CD14-positive monocyte (primary cell): ENCODE measurements around the gene EPG5. TPM values are rescaled to one million over a fixed set of nuclear protein-coding genes. Genes with fewer than 3 reads are reported as not detected.

Experiments
- DNase-seq, 3 donors: peaks; one replicate each; pipeline ENCODE4 v3.0.0-alpha.2; 2011 to 2022
- H2AFZ ChIP-seq: 2 replicates; pipeline ENCODE4 v1.6.0; 2012; ENCODE audit warnings: mild to moderate bottlenecking, low read depth, low read length, inconsistent platforms; ENCODE audit not compliant: insufficient read depth, poor library complexity, severe bottlenecking
- H3K27ac ChIP-seq, 2 donors: 1 replicate in 1 of 2; 2 replicates in 1 of 2; pipeline ENCODE4 v1.5.1; 2012 to 2013; ENCODE audit warnings: low read length in 2 of 2, control low read depth in 1 of 2, inconsistent platforms in 1 of 2, low read depth in 1 of 2, mild to moderate bottlenecking in 1 of 2
- H3K27me3 ChIP-seq, 2 donors: one replicate each; pipeline versions ENCODE4 v1.6.0 to v1.6.1; 2011 to 2013; ENCODE audit warnings: low read length in 2 of 2; ENCODE audit not compliant: control insufficient read depth in 2 of 2, insufficient read depth in 2 of 2
- H3K36me3 ChIP-seq, 2 donors: replicated peaks in 1 of 2; 1 replicate in 1 of 2; 2 replicates in 1 of 2; pipeline versions ENCODE4 v1.5.1 to v1.6.1; 2012 to 2013; ENCODE audit warnings: low read length in 2 of 2, control low read depth in 1 of 2, inconsistent platforms in 1 of 2, mild to moderate bottlenecking in 1 of 2; ENCODE audit not compliant: insufficient read depth in 2 of 2, control insufficient read depth in 1 of 2
- H3K4me1 ChIP-seq, 2 donors: 1 replicate in 1 of 2; 2 replicates in 1 of 2; pipeline versions ENCODE4 v1.5.1 to v1.6.1; 2012 to 2013; ENCODE audit warnings: low read length in 2 of 2, control low read depth in 1 of 2, inconsistent platforms in 1 of 2, mild to moderate bottlenecking in 1 of 2, moderate library complexity in 1 of 2; ENCODE audit not compliant: insufficient read depth in 2 of 2, control insufficient read depth in 1 of 2
- H3K4me2 ChIP-seq: replicated peaks from 2 replicates; pipeline ENCODE3; 2012; ENCODE audit warnings: low read length, moderate library complexity, mild to moderate bottlenecking; ENCODE audit not compliant: poor library complexity, severe bottlenecking; ENCODE audit errors: extremely low read depth
- H3K4me3 ChIP-seq, 3 experiments: fragments of 200-600 bp in 1 of 3; sonication (generic) in 1 of 3; replicated peaks in 1 of 3; 1 replicate in 2 of 3; 2 replicates in 1 of 3; pipeline ENCODE4 v1.5.1; 2011 to 2013; ENCODE audit warnings: low read length in 3 of 3, mild to moderate bottlenecking in 3 of 3, control low read depth in 2 of 3, low read depth in 2 of 3, inconsistent platforms in 1 of 3, moderate library complexity in 1 of 3
- H3K79me2 ChIP-seq: 2 replicates; pipeline ENCODE4 v1.6.0; 2012; ENCODE audit warnings: mild to moderate bottlenecking, control low read depth, inconsistent platforms, low read length, moderate library complexity; ENCODE audit not compliant: insufficient read depth
- H3K9ac ChIP-seq: 2 replicates; pipeline ENCODE4 v1.6.0; 2017; ENCODE audit warnings: low read length, mild to moderate bottlenecking; ENCODE audit not compliant: insufficient read depth, poor library complexity, severe bottlenecking
- H3K9me3 ChIP-seq, 2 donors: replicated peaks in 1 of 2; 1 replicate in 1 of 2; 2 replicates in 1 of 2; pipeline versions ENCODE4 v1.5.1 to v1.6.1; 2012 to 2013; ENCODE audit warnings: low read length in 2 of 2, control low read depth in 1 of 2; ENCODE audit not compliant: control insufficient read depth in 1 of 2, insufficient read depth in 1 of 2
- H4K20me1 ChIP-seq: 2 replicates; pipeline ENCODE4 v1.6.0; 2012; ENCODE audit warnings: mild to moderate bottlenecking, low read length, control low read depth, moderate library complexity; ENCODE audit not compliant: insufficient read depth
- H3K27ac Mint-ChIP-seq, 7 donors: one replicate each; pipeline ENCODE4 v1.8.0; 2020; ENCODE audit warnings: mild to moderate bottlenecking in 7 of 7, mixed read lengths in 7 of 7, moderate library complexity in 6 of 7, inconsistent platforms in 2 of 7
- H3K27me3 Mint-ChIP-seq, 3 donors: one replicate each; pipeline ENCODE4 v1.8.0; 2021 to 2022; ENCODE audit warnings: low read depth in 3 of 3, mild to moderate bottlenecking in 3 of 3, mixed read lengths in 3 of 3, moderate library complexity in 3 of 3, inconsistent platforms in 1 of 3
- H3K36me3 Mint-ChIP-seq, 2 donors: one replicate each; pipeline ENCODE4 v1.8.0; 2020; ENCODE audit warnings: mixed read lengths in 2 of 2, inconsistent platforms in 1 of 2, mild to moderate bottlenecking in 1 of 2
- H3K4me1 Mint-ChIP-seq: one replicate; pipeline ENCODE4 v1.8.0; 2020; ENCODE audit warnings: mild to moderate bottlenecking, mixed read lengths
- H3K4me3 Mint-ChIP-seq, 2 donors: one replicate each; pipeline ENCODE4 v1.8.0; 2020; ENCODE audit warnings: mild to moderate bottlenecking in 2 of 2, mixed read lengths in 2 of 2, moderate library complexity in 1 of 2
- H3K9me3 Mint-ChIP-seq, 7 donors: one replicate each; pipeline ENCODE4 v1.8.0; 2020 to 2022; ENCODE audit warnings: mixed read lengths in 7 of 7, mild to moderate bottlenecking in 6 of 7, moderate library complexity in 6 of 7, inconsistent platforms in 2 of 7
- WGBS: methylation state at CpG from one replicate; pipeline ENCODE4 v1.1.5; 2013; ENCODE audit warnings: missing lambda C conversion rate; ENCODE audit not compliant: insufficient coverage; 5-methylcytosine and 5-hydroxymethylcytosine counted together
- intact Hi-C, 2 donors: fragments of 100-400 bp; cut with micrococcal nuclease; formaldehyde crosslinking; loops; one replicate each; pipeline versions ENCODE4 v1.15.0 to v1.15.1; 2023
- polyA plus RNA-seq, 3 donors: library from polyadenylated mRNA; depleted of rRNA in 1 of 3; unstranded in 2 of 3; stranded (reverse) in 1 of 3; fragments of 300-500 nt in 2 of 3; fragments of >200 nt in 1 of 3; fragmentation: Illumina TruSeq in 2 of 3; gene quantifications; 1 replicate in 2 of 3; 2 replicates in 1 of 3; pipeline ENCODE4 v1.2.3, GENCODE V29; 2012 to 2021
- TF ChIP-seq, protein P1 (sequence below): fragments of 200-600 bp; IDR thresholded peaks from one replicate; pipeline ENCODE4 v1.8.0; 2022; ENCODE audit warnings: antibody characterized with exemption, mild to moderate bottlenecking

Gene EPG5
- polyA plus RNA-seq, 3 donors = 1.3 to 15.9 (median 1.4) TPM

DNA sequence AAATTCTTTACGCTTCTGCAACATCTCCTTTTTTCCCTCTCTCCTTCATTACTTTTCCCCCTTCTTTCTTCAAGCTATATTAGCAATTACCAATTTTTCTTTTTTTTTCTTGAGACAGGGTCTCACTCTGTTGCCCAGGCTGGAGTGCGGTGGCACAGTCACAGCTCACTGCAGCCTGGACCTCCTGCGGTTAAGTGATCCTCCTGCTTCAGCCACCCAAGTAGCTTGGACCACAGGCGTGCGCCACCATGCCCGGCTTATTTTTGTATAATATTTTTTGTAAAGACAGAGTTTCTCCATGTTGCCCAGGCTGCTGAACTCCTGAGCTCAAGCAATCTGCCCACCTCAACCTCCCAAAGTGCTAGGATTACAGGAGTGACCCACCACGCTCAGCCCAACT is 70.7 kb downstream of the EPG5 start:
- H3K36me3 Mint-ChIP-seq = peaks cover 69 to 88% of the 10 kb centered on the region in 2 donors
- Histone ChIP-seq H3K27me3 (no peaks in the 10 kb centered on the region), H3K79me2 (no peaks in the 10 kb centered on the region), H3K4me3 (no peak overlapping the region), H3K9me3 (no peaks in the 10 kb centered on the region), H3K4me2 (no peak overlapping the region), H3K4me1 (no peaks in the 10 kb centered on the region), H2AFZ (no peak overlapping the region), H4K20me1 (no peaks in the 10 kb centered on the region), H3K36me3 (peaks cover 70 to 95% of the 10 kb centered on the region in 2 donors), H3K9ac (no peak overlapping the region), H3K27ac (no peak overlapping the region)
- TF ChIP-seq, protein P1, sequence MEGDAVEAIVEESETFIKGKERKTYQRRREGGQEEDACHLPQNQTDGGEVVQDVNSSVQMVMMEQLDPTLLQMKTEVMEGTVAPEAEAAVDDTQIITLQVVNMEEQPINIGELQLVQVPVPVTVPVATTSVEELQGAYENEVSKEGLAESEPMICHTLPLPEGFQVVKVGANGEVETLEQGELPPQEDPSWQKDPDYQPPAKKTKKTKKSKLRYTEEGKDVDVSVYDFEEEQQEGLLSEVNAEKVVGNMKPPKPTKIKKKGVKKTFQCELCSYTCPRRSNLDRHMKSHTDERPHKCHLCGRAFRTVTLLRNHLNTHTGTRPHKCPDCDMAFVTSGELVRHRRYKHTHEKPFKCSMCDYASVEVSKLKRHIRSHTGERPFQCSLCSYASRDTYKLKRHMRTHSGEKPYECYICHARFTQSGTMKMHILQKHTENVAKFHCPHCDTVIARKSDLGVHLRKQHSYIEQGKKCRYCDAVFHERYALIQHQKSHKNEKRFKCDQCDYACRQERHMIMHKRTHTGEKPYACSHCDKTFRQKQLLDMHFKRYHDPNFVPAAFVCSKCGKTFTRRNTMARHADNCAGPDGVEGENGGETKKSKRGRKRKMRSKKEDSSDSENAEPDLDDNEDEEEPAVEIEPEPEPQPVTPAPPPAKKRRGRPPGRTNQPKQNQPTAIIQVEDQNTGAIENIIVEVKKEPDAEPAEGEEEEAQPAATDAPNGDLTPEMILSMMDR = no peak
- intact Hi-C loops = no loop called here
- WGBS = 100% methylated on average over 1 of the region's 7 CpGs
- peaks cover 0 to 2% (median 0%) of the 10 kb centered on the region in 3 donors for H3K27me3 Mint-ChIP-seq
- peak overlapping the region in 3 of 7 donors; percentile 42 to 75 (median 75) for H3K27ac Mint-ChIP-seq
- no peaks in the 10 kb centered on the region for H3K9me3 Mint-ChIP-seq
- H3K4me3 Mint-ChIP-seq = no peak overlapping the region
- no peaks in the 10 kb centered on the region for H3K4me1 Mint-ChIP-seq
- DNase-seq = no peak

DNA sequence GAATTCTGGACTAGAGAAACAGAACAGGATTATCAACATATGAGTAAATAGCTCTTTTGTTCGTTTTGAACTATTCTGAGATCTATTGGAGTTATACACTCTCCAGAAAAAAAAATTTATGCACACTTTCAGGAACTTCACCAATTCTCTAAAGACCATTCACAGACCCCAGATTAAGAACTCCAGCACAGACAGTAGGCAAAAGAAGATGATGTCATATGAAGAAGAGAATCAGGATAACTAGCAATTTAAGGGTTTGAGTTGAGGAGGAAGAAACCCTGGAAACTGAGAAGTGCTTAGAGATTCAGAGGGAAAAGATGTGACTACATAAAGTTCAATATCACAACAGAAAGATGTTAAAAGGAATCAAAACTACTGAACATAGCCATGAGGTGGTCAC is 71.8 kb downstream of the EPG5 start:
- Mint-ChIP-seq H3K27ac (no peak overlapping the region), H3K9me3 (no peaks in the 10 kb centered on the region), H3K4me3 (no peak overlapping the region), H3K4me1 (peaks cover 6% of the 10 kb centered on the region), H3K36me3 (peaks cover 57 to 77% of the 10 kb centered on the region in 2 donors), H3K27me3 (peaks cover 0 to 2% (median 0%) of the 10 kb centered on the region in 3 donors)
- Histone ChIP-seq H3K36me3 (peaks cover 58 to 84% of the 10 kb centered on the region in 2 donors), H3K4me2 (no peak overlapping the region), H3K27me3 (no peaks in the 10 kb centered on the region), H3K4me3 (no peak overlapping the region), H3K79me2 (no peaks in the 10 kb centered on the region), H2AFZ (no peak overlapping the region), H3K9ac (no peak overlapping the region), H3K9me3 (no peaks in the 10 kb centered on the region), H4K20me1 (no peaks in the 10 kb centered on the region), H3K27ac (no peak overlapping the region), H3K4me1 (peaks cover 10% of the 10 kb centered on the region in 2 donors)
- DNase-seq = no peak
- TF ChIP-seq, protein P1 = no peak
- intact Hi-C loops = no loop called here
- no CpG with 5 or more reads among the region's 1 CpG for WGBS
